SU-DHL-6 (cell line): Measurements from ENCODE around the gene SIK3.
A peak's percentile ranks its signal among the peaks of the same experiment; 100 is the strongest.
"Not testable (repeated sequence)": the region's sequence is repeated elsewhere in the genome, so short reads cannot be mapped to it uniquely, and the experiment has no call there.

Source experiments
- H2AFZ ChIP-seq: fragments of 200-600 bp; sonication (generic); 2 replicates; pipeline ENCODE4 v1.6.1; 2014; ENCODE audit warnings: low read depth, mild to moderate bottlenecking, moderate library complexity, mixed read lengths, antibody characterized with exemption, low read length; ENCODE audit not compliant: severe bottlenecking
- H3F3A ChIP-seq: fragments of 200-600 bp; shearing (Covaris generic); 2 replicates; pipeline ENCODE4 v1.6.0; 2016; ENCODE audit warnings: antibody characterized with exemption, mild to moderate bottlenecking; ENCODE audit not compliant: insufficient read depth
- H3K27ac ChIP-seq: fragments of 200-600 bp; sonication (generic); 2 replicates; pipeline ENCODE4 v1.5.1; 2016; ENCODE audit warnings: low read depth, mild to moderate bottlenecking, low read length, moderate library complexity, mixed read lengths
- H3K27me3 ChIP-seq: fragments of 200-600 bp; sonication (generic), shearing (Covaris generic); 2 replicates; pipeline ENCODE4 v1.6.0; 2014; ENCODE audit warnings: mild to moderate bottlenecking, low read length
- H3K36me3 ChIP-seq: fragments of 200-600 bp; sonication (generic); 2 replicates; pipeline ENCODE4 v1.6.1; 2014; ENCODE audit warnings: mild to moderate bottlenecking, low read length, mixed read lengths
- H3K4me2 ChIP-seq: fragments of 300-600, 200-600 bp; shearing (Covaris generic), sonication (generic); 2 replicates; pipeline ENCODE4 v1.6.0; 2014; ENCODE audit warnings: low read length, low read depth, mild to moderate bottlenecking; ENCODE audit not compliant: poor library complexity, severe bottlenecking
- H3K4me3 ChIP-seq: fragments of 200-600 bp; sonication (generic); 2 replicates; pipeline ENCODE4 v1.5.1; 2014; ENCODE audit warnings: antibody characterized with exemption, low read length, mild to moderate bottlenecking, mixed read lengths; ENCODE audit not compliant: insufficient read depth, poor library complexity, severe bottlenecking
- H3K79me2 ChIP-seq: fragments of 200-600 bp; sonication (generic); 2 replicates; pipeline ENCODE4 v1.6.1; 2014; ENCODE audit warnings: mild to moderate bottlenecking, low read length, moderate library complexity; ENCODE audit not compliant: insufficient read depth
- H3K9ac ChIP-seq: fragments of 200-600 bp; sonication (generic); 2 replicates; pipeline ENCODE4 v1.7.0; 2014; ENCODE audit warnings: mild to moderate bottlenecking, low read length
- H3K9me2 ChIP-seq: fragments of 200-600 bp; sonication (generic); replicated peaks from 2 replicates; pipeline ENCODE4 v1.6.1; 2014; ENCODE audit warnings: low read length; ENCODE audit not compliant: insufficient read depth
- H3K9me3 ChIP-seq: fragments of 200-600 bp; sonication (generic); 2 replicates; pipeline ENCODE4 v1.6.1; 2014; ENCODE audit warnings: low read length, mixed read lengths; ENCODE audit not compliant: insufficient read depth
- H4K20me1 ChIP-seq: fragments of 200-600 bp; sonication (generic); 2 replicates; pipeline ENCODE4 v1.6.1; 2014; ENCODE audit warnings: low read depth, mild to moderate bottlenecking, antibody characterized with exemption, low read length, moderate library complexity, mixed read lengths
- CTCF ChIP-seq: fragments of 200-600 bp; sonication (generic); IDR thresholded peaks from one replicate; pipeline ENCODE4 v1.5.1; 2017; ENCODE audit warnings: antibody characterized with exemption, mild to moderate bottlenecking, low read length, moderate library complexity; ENCODE audit not compliant: insufficient read depth, poor library complexity, severe bottlenecking
- EZH2phosphoT487 ChIP-seq: fragments of 200-600 bp; sonication (generic), shearing (Covaris generic); conservative IDR thresholded peaks from 2 replicates; pipeline ENCODE4 v1.6.1; 2018; ENCODE audit warnings: mild to moderate bottlenecking, antibody characterized with exemption, low read length, moderate library complexity, mixed read lengths

Gene SIK3

GRCh38 chr11:117037279-117037974 is 60.8 kb downstream of the SIK3 start:
- Histone ChIP-seq H2AFZ (no peak overlapping the region), H3K4me3 (no peak overlapping the region), H3K27me3 (no peaks in the 10 kb centered on the region), H3K9me2 (no peaks in the 10 kb centered on the region), H3F3A (peaks cover 5% of the 10 kb centered on the region; the same call in 1 of the 2 replicates), H3K79me2 (peaks cover 18% of the 10 kb centered on the region; the same call in 1 of the 2 replicates), H4K20me1 (peaks cover 14% of the 10 kb centered on the region; the same call in 1 of the 2 replicates), H3K9ac (0 out of 2 replicates have a peak overlapping the region, but pooled peaks have one; percentile 1), H3K9me3 (no peaks in the 10 kb centered on the region), H3K36me3 (no peaks in the 10 kb centered on the region), H3K4me2 (peak overlapping the region; percentile 12), H3K27ac (peak overlapping the region; percentile 46)
- TF ChIP-seq EZH2phosphoT487: no peak
- no peak for TF ChIP-seq CTCF

GRCh38 chr11:117034901-117035300 is 63.3 kb downstream of the SIK3 start:
- no peaks in the 10 kb centered on the region for H3K9me2 ChIP-seq
- no peak for TF ChIP-seq CTCF
- no peak for TF ChIP-seq EZH2phosphoT487
- H3K27ac ChIP-seq: no peak overlapping the region
- H3K4me2 ChIP-seq: no peak overlapping the region
- H3K36me3 ChIP-seq: no peaks in the 10 kb centered on the region
- no peak overlapping the region for H3K9ac ChIP-seq
- H3F3A ChIP-seq: peaks cover 5% of the 10 kb centered on the region; the same call in 1 of the 2 replicates
- H3K4me3 ChIP-seq: no peak overlapping the region
- H3K9me3 ChIP-seq: no peaks in the 10 kb centered on the region
- H4K20me1 ChIP-seq: peaks cover 9% of the 10 kb centered on the region; the same call in 1 of the 2 replicates
- H3K79me2 ChIP-seq: peaks cover 15% of the 10 kb centered on the region; the same call in 1 of the 2 replicates
- H2AFZ ChIP-seq: no peak overlapping the region
- H3K27me3 ChIP-seq: no peaks in the 10 kb centered on the region

GRCh38 chr11:117026593-117027330 is 71.5 kb downstream of the SIK3 start:
- Histone ChIP-seq H3K27ac (no peak overlapping the region), H3K9me3 (no peaks in the 10 kb centered on the region), H2AFZ (no peak overlapping the region), H3K4me2 (no peak overlapping the region), H3K79me2 (peaks cover 4% of the 10 kb centered on the region; the same call in 1 of the 2 replicates), H4K20me1 (0 out of 2 replicates have a peak, but pooled peaks cover 5% of the 10 kb centered on the region), H3K9me2 (no peaks in the 10 kb centered on the region), H3F3A (no peaks in the 10 kb centered on the region), H3K27me3 (no peaks in the 10 kb centered on the region), H3K4me3 (no peak overlapping the region), H3K36me3 (no peaks in the 10 kb centered on the region), H3K9ac (no peak overlapping the region)
- TF ChIP-seq EZH2phosphoT487 (no peak), CTCF (no peak)

GRCh38 chr11:117023707-117024106 is 74.5 kb downstream of the SIK3 start:
- not testable (repeated sequence) for H3K9me2 ChIP-seq, H3K79me2 ChIP-seq, H3K27ac ChIP-seq, H3K4me2 ChIP-seq, H3K9ac ChIP-seq, H3K9me3 ChIP-seq, H3K27me3 ChIP-seq, H2AFZ ChIP-seq, H3F3A ChIP-seq, H4K20me1 ChIP-seq, H3K4me3 ChIP-seq, H3K36me3 ChIP-seq
